NCI-H146 treated with DMSO at 0.1 percent for 48 hours (cell line): ENCODE data around the gene TXLNB.
"Not testable (repeated sequence)": the region's sequence is repeated elsewhere in the genome, so short reads cannot be mapped to it uniquely, and the experiment has no call there.

Experiments used
- DNase-seq: peaks from one replicate; lab custom pipeline; 2025; ENCODE audit not compliant: unreplicated experiment; lab: John Stamatoyannopoulos, UW

TXLNB gene

GRCh38 chr6:139311831-139312230 lies 20.0 kb upstream of the TXLNB start:
- no peak for DNase-seq

- no peak for DNase-seq
Measured at GRCh38 chr6:139308936-139309603, 17.3 kb upstream of the TXLNB start.

GRCh38 chr6:139308286-139308916 lies 16.6 kb upstream of the TXLNB start:
- DNase-seq, result no peak

GRCh38 chr6:139306291-139306981 lies 14.6 kb upstream of the TXLNB start:
- no peak for DNase-seq

- no peak for DNase-seq
Measured at GRCh38 chr6:139303185-139303584, 11.4 kb upstream of the TXLNB start.

- no peak for DNase-seq
Measured at GRCh38 chr6:139297921-139298320, 6.1 kb upstream of the TXLNB start.

- DNase-seq, result no peak
Measured at GRCh38 chr6:139296927-139297326, 5.1 kb upstream of the TXLNB start.

- DNase-seq, result no peak
Measured at GRCh38 chr6:139295901-139296300, 4.1 kb upstream of the TXLNB start.

- DNase-seq, result no peak
Measured at GRCh38 chr6:139294090-139294489, 2.3 kb upstream of the TXLNB start.

- not testable (repeated sequence) for DNase-seq
Measured at GRCh38 chr6:139293230-139293629, 1.4 kb upstream of the TXLNB start.

- peak; percentile 70 for DNase-seq
Measured at GRCh38 chr6:139290787-139291311, 949 bp downstream of the TXLNB start.

GRCh38 chr6:139289233-139289632 lies 2.6 kb downstream of the TXLNB start:
- DNase-seq, result no peak

- no peak for DNase-seq
Measured at GRCh38 chr6:139288496-139289040, 3.2 kb downstream of the TXLNB start.

GRCh38 chr6:139287868-139288267 lies 3.9 kb downstream of the TXLNB start:
- no peak for DNase-seq

- DNase-seq, result not testable (repeated sequence)
Measured at GRCh38 chr6:139286438-139286837, 5.4 kb downstream of the TXLNB start.

GRCh38 chr6:139285590-139285989 lies 6.2 kb downstream of the TXLNB start:
- DNase-seq, result no peak

GRCh38 chr6:139284789-139285188 lies 7.0 kb downstream of the TXLNB start:
- no peak for DNase-seq

GRCh38 chr6:139282684-139283083 lies 9.1 kb downstream of the TXLNB start:
- DNase-seq, result no peak

- no peak for DNase-seq
Measured at GRCh38 chr6:139278190-139278589, 13.6 kb downstream of the TXLNB start.

- DNase-seq, result no peak
Measured at GRCh38 chr6:139277587-139277986, 14.2 kb downstream of the TXLNB start.

- no peak for DNase-seq
Measured at GRCh38 chr6:139277161-139277560, 14.6 kb downstream of the TXLNB start.
